PFSK-1 (cell line): ENCODE results near the gene UCK2.

Source experiments
- POLR2AphosphoS5 ChIP-seq: IDR thresholded peaks from 2 replicates; pipeline ENCODE4 v1.6.1; 2012; ENCODE audit warnings: low read depth, mild to moderate bottlenecking, control low read depth, low read length, moderate library complexity
- REST ChIP-seq, 2 experiments: IDR thresholded peaks; 2 replicates each; pipeline versions ENCODE4 v1.6.1 to v1.8.0; 2011 to 2012; ENCODE audit warnings: low read depth in 2 of 2, low read length in 2 of 2, control low read depth in 1 of 2, inconsistent platforms in 1 of 2, mild to moderate bottlenecking in 1 of 2, moderate library complexity in 1 of 2; ENCODE audit not compliant: insufficient read depth in 1 of 2
- SIN3A ChIP-seq: IDR thresholded peaks from 2 replicates; pipeline ENCODE4 v1.6.1; 2012; ENCODE audit warnings: mild to moderate bottlenecking, low read length, moderate library complexity, borderline replicate concordance; ENCODE audit not compliant: insufficient read depth
- TAF1 ChIP-seq: IDR thresholded peaks from 2 replicates; pipeline ENCODE4 v1.6.1; 2012; ENCODE audit warnings: low read length, control low read depth, borderline replicate concordance; ENCODE audit not compliant: insufficient read depth

- TF ChIP-seq POLR2AphosphoS5 (no peak), REST (IDR thresholded peaks at IDR 0.05; ENCODE audit: insufficient read depth in 1 of 2, low read depth in 2 of 2, low read length in 2 of 2) (peak; percentile 89 to 97), SIN3A (no peak), TAF1 (no peak)
These were observed 122.1 kb downstream of the UCK2 start for GRCh38 chr1:165949335-165950130.
